Hematopoietic multipotent progenitor cell treated with erythropoietin and hydrocortisone succinate and interleukin-3 and kit ligand, for 17 days (in vitro differentiated cells): Measurements from ENCODE around the gene IFFO2.
"Not testable (repeated sequence)": the region's sequence is repeated elsewhere in the genome, so short reads cannot be mapped to it uniquely, and the experiment has no call there.

ENCODE experiments used
- DNase-seq: peaks from one replicate; pipeline ENCODE4 v3.0.0-alpha.2; 2015; ENCODE audit warnings: low spot score

IFFO2 gene

DNA sequence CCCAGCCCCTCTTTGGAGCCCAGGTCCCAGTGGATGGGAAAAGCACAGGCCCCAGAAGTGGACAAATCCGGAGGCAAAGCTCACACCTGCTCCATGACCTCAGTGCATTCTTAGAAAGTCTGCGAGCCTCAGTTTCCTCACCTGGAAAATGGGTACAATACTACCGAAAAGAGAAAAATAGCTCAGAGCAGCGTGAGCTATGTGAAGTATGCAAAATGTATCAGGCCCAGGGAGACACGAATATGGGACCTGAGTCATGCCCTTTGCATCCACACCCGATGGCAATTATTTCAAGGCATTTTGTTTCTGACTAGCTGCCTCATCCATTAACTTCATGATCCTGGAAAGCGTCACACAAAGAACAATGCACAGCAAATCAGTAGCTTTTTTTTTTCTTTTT, 63.4 kb downstream of the IFFO2 start:
- no peak for DNase-seq

GRCh38 chr1:18891858-18892257, 64.6 kb downstream of the IFFO2 start:
- DNase-seq: not testable (repeated sequence)

GRCh38 chr1:18891426-18891780, 65.1 kb downstream of the IFFO2 start:
- no peak for DNase-seq

GRCh38 chr1:18890706-18891425, 65.6 kb downstream of the IFFO2 start:
- no peak for DNase-seq

GRCh38 chr1:18886003-18886335, 70.5 kb downstream of the IFFO2 start:
- DNase-seq: no peak

DNA sequence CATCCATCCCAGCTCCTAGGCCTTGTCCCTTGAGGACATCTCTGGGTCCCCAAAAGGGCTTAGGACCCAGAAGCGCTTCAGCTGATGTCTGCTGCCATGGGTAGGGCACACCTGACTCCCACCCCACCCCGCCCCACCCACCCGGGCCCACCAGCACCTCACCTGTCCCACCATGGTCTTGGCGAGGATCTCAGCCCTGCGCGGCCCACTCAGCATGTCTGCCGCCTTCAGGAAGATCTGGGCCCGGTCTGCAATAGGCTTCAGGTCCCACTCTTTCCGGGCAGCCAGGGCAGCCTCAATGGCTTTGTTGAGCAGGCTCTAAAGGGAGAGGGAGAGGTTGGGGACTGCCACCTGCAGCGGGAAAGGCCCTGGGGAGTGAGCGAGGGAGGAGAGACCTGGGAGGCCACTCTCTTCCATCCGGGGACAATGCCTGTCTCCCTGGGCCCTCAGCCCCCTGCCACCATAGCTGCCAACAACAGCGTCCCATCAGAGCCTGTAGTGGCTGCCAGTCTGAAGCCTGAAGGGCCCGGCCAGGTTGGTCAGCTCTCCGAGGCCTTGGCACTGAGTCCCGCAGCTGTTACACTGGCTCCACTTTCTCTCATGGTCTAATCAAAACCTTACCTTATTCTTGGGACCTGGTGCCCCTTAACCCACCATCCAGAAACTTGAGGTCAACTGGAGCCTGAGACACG, 71.0 kb downstream of the IFFO2 start:
- DNase-seq: no peak

DNA sequence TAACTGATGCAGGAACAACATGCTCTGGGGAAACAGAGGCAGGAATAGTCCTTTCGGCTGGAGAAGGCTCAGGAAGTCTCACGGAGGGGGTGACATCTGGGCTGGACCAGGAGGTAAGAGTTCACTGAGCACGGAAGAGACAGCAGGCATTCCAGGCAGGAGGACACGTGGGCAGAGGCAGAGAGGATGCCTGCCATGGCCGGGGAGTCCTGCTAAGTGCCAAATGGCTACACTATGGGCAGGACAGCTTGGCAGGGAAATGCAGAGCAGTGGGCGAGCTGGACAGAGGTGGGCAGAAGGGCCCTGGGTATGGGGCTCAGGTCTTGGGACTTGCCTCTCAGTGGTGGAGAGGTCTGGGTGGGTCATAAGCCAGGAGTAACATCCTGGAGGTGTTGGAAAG, 71.7 kb downstream of the IFFO2 start:
- no peak for DNase-seq

- no peak for DNase-seq
These were observed 72.1 kb downstream of the IFFO2 start for GRCh38 chr1:18884419-18884717.

- peak; percentile 68 for DNase-seq
These were observed 72.6 kb downstream of the IFFO2 start for GRCh38 chr1:18883636-18884418.

DNA sequence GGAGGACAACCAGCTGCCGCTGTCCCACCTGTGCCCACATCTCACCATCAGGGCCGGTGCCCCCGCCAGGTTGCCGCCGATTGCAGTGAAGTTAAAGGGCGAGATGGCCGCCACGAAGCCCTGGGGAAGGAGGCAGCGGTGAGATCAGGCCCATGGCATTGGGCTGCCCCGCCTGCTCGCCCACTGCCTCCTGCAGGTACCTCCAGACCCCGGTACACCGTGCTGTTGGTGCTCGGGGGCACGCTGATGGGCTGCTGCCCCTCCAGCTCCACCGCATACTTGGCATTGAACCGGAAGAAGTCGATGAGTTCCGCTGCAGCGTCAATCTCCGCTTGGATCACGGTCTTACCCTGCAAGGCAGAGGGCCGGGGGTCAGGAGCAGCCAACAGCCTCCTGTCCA, 73.4 kb downstream of the IFFO2 start:
- no peak for DNase-seq

- no peak for DNase-seq
These were observed 74.0 kb downstream of the IFFO2 start for GRCh38 chr1:18882486-18882885.

GRCh38 chr1:18881642-18882431, 74.6 kb downstream of the IFFO2 start:
- no peak for DNase-seq

GRCh38 chr1:18881164-18881563, 75.3 kb downstream of the IFFO2 start:
- no peak for DNase-seq

GRCh38 chr1:18880585-18880984, 75.9 kb downstream of the IFFO2 start:
- no peak for DNase-seq

DNA sequence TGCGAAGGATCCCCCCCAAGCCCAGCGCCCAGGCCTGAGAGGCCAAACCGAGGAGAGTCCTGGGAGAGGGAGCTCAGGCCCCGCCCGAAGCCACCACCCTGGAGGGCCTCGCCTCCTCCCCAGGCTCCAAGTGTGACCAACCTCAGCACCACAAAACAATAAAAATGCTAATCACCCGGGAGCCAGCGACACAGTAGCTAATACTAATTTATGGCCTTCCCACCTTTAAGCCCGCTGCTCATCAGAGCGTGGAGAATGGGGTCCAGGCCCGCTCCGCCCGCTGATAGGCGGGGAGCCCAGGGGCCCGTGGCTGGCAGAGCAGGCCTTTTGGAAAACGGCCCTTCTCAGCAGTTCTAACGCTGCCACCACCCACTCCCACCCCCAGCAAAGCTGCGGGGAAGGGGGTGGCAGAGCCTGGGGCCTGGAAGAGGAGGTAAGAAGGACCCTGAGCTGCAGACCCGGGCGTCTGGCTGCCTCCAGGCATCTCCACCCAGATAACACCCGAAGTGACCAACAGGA, 76.6 kb downstream of the IFFO2 start:
- no peak for DNase-seq

GRCh38 chr1:18879215-18879790, 77.2 kb downstream of the IFFO2 start:
- no peak for DNase-seq

DNA sequence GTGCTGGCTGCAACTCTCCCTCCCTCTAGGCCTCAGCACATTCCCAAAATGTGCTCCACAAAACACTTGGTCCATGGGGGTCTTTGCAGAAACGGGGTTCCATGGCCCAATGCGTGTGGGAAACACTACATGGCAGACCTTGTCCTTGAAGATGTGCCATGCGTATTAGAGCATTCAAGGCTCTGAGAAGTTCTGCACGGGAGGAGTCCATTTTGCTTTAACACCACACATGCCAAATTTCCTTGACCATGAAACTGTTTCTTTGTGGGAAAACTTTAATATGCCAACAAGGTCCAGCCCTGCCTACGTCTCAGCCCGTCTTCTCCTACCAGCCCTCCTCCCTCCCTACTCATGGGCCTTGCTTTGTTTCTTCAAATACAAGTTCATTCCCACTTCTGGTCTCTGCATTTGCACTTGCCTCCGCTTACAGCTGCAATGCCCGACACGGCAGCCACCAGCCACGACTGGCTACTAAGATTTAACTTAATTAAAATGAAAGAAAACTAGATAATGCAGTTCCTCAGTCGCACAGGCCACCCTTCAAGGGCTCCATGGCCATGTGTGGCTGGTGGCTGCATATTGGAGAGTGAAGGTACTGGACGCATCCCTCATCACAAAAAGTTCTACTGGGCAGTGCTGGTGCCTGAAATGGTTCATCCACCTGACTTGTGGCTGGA, 77.8 kb downstream of the IFFO2 start:
- no peak for DNase-seq

- DNase-seq: no peak
These were observed 79.2 kb downstream of the IFFO2 start for GRCh38 chr1:18877282-18877681.

DNA sequence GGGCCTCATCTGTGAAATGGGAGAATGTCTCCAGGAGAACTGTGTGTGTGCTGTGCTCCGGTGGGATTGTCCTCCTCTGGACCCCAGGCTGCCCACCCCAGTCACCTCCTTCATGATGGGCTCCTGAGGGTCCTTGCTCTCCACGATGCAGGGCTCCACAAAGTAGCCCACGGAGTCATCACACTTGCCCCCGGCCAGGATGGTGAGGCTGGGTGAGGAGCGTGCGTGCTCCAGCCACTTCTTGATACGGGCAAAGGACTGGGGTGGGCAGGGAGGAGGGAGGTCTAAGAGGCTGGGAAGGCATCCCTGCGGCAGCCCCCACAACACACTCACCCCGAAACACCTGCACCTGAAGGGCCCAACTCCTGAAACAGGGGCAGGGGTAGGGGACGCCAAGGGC, 80.3 kb downstream of the IFFO2 start:
- no peak for DNase-seq

DNA sequence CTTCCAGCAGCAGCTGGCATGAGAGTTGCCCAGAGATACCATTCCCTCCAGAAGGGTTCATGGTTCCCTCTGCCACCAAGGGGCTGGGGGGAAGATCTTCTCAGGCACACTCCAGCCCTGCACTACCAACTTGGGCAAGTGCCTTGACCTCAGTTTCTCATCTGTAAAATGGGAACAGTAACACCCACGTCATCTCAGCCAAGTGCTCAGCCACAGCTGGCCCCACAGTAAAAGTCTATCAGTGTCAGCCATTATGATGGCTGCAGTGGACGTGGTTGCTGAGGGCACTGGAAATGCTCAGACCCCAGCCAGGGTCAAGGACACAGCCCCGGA, 80.7 kb downstream of the IFFO2 start:
- DNase-seq: no peak

GRCh38 chr1:18875107-18875795, 81.2 kb downstream of the IFFO2 start:
- DNase-seq: peak; percentile 57
